GM12875 (cell line): Measurements from ENCODE around the gene TGFA.

Source experiments
- H3K4me3 ChIP-seq: one replicate; pipeline ENCODE4 v1.5.1; 2011; ENCODE audit warnings: low read depth, low read length, control low read depth
- CTCF ChIP-seq: IDR thresholded peaks from 2 replicates; pipeline ENCODE4 v1.5.1; 2011; ENCODE audit warnings: low read depth, mild to moderate bottlenecking, control low read depth, inconsistent platforms, low read length, moderate library complexity, borderline replicate concordance; ENCODE audit not compliant: insufficient read depth

TGFA gene

GRCh38 chr2:70510313-70510712 lies 43.3 kb downstream of the TGFA start:
- TF ChIP-seq CTCF, result no peak
- H3K4me3 ChIP-seq, result no peak overlapping the region

GRCh38 chr2:70509565-70509964 lies 44.1 kb downstream of the TGFA start:
- TF ChIP-seq CTCF, result no peak
- no peak overlapping the region for H3K4me3 ChIP-seq

- H3K4me3 ChIP-seq, result no peak overlapping the region
Observed at GRCh38 chr2:70508711-70509462, 44.7 kb downstream of the TGFA start.

GRCh38 chr2:70505613-70506391 lies 47.8 kb downstream of the TGFA start:
- no peak for TF ChIP-seq CTCF

More at GRCh38 chr2:70508711-70509462, 44.7 kb downstream of the TGFA start:
- TF ChIP-seq CTCF, result no peak

GRCh38 chr2:70504750-70505149 lies 48.9 kb downstream of the TGFA start:
- no peak for TF ChIP-seq CTCF
- no peak overlapping the region for H3K4me3 ChIP-seq

More at GRCh38 chr2:70505613-70506391, 47.8 kb downstream of the TGFA start:
- H3K4me3 ChIP-seq, result no peak overlapping the region

- TF ChIP-seq CTCF, result no peak
- H3K4me3 ChIP-seq, result no peak overlapping the region
Observed at GRCh38 chr2:70503896-70504295, 49.7 kb downstream of the TGFA start.
